GM12878 (cell line): ENCODE data around the gene SPRING1. TPM values are rescaled to one million over a fixed set of nuclear protein-coding genes. Genes with fewer than 3 reads are reported as not detected.

Experiments used
- ATAC-seq: fragments of 200-7000 bp; cut with Tn5 transposase; 3 replicates; pipeline ENCODE4 v1.9.1; 2020; ENCODE audit warnings: mild to moderate bottlenecking, moderate library complexity
- BruUV-seq: library from RNA; stranded (reverse); fragments of 400-500 nt; replicated peaks from 2 replicates; lab custom pipeline; 2021; lab: Mats Ljungman, UMichigan
- CTCF ChIA-PET: fragments of 300-600 bp; sonication (Branson Sonifier 250); formaldehyde crosslinking; extraction: SDS; loops from one replicate; lab custom pipeline; 2021; ENCODE audit warnings: inconsistent platforms; lab: Yijun Ruan, JAX
- POLR2A ChIA-PET: fragments of 350-600 bp; formaldehyde crosslinking; extraction: SDS; loops from one replicate; lab custom pipeline; 2021; ENCODE audit warnings: inconsistent platforms; lab: Charles Lee
- RAD21 ChIA-PET: fragments of 300-600 bp; sonication (Branson Sonifier 250); formaldehyde crosslinking; loops from one replicate; lab custom pipeline; 2023; ENCODE audit warnings: antibody characterized with exemption; ENCODE audit not compliant: unreplicated experiment; lab: Charles Lee
- SMC1A ChIA-PET: fragments of 300-600 bp; sonication (Branson Sonifier 250); formaldehyde crosslinking; loops from one replicate; lab custom pipeline; 2023; ENCODE audit not compliant: unreplicated experiment, uncharacterized antibody; lab: Charles Lee
- DNase-seq: peaks from one replicate; pipeline ENCODE4 v3.0.0-alpha.2; 2011; ENCODE audit warnings: low read depth, low spot score
- FAIRE-seq: peaks from 3 replicates; lab custom pipeline; 2011; peaks lifted over from hg19 to GRCh38; lab: Jason Lieb, UNC
- H2AFZ ChIP-seq: 2 replicates; pipeline ENCODE4 v1.6.0; 2011; ENCODE audit warnings: low read depth, low read length, control low read depth; ENCODE audit not compliant: control insufficient read depth
- H3K27ac ChIP-seq: 2 replicates; pipeline ENCODE4 v1.5.1; 2011; ENCODE audit warnings: control low read depth; ENCODE audit not compliant: control insufficient read depth, insufficient read depth
- H3K27me3 ChIP-seq, 2 experiments: replicated peaks in 1 of 2; 2 replicates each; pipeline versions ENCODE4 v1.6.0 to v1.6.1; 2011; ENCODE audit warnings: low read length in 1 of 2; ENCODE audit not compliant: control insufficient read depth in 2 of 2, insufficient read depth in 2 of 2
- H3K36me3 ChIP-seq, 2 experiments: 2 replicates each; pipeline ENCODE4 v1.5.1; 2011; ENCODE audit warnings: low read length in 1 of 2; ENCODE audit not compliant: control insufficient read depth in 2 of 2, insufficient read depth in 2 of 2
- H3K4me1 ChIP-seq: 2 replicates; pipeline ENCODE4 v1.6.1; 2011; ENCODE audit warnings: mild to moderate bottlenecking, low read length, moderate library complexity, mixed read lengths; ENCODE audit not compliant: control insufficient read depth, insufficient read depth
- H3K4me2 ChIP-seq: 2 replicates; pipeline ENCODE4 v1.6.0; 2011; ENCODE audit warnings: control low read depth; ENCODE audit not compliant: control insufficient read depth, insufficient read depth
- H3K4me3 ChIP-seq: fragments of 200-600 bp; sonication (generic); 2 replicates; pipeline ENCODE4 v1.5.1; 2016
- H3K79me2 ChIP-seq: 2 replicates; pipeline ENCODE4 v1.6.0; 2011; ENCODE audit warnings: low read length; ENCODE audit not compliant: control insufficient read depth, insufficient read depth
- H3K9ac ChIP-seq: 2 replicates; pipeline ENCODE4 v1.8.0; 2011; ENCODE audit warnings: low read length, control low read depth, mixed read lengths; ENCODE audit not compliant: control insufficient read depth, insufficient read depth
- H3K9me3 ChIP-seq: replicated peaks from 3 replicates; pipeline ENCODE4 v1.5.1; 2011; ENCODE audit warnings: mild to moderate bottlenecking, low read length; ENCODE audit not compliant: control insufficient read depth, insufficient read depth
- H4K20me1 ChIP-seq: 2 replicates; pipeline ENCODE4 v1.6.0; 2011; ENCODE audit not compliant: control insufficient read depth, insufficient read depth
- BCL3 ChIP-seq: IDR thresholded peaks from 2 replicates; pipeline ENCODE4 v1.6.1; 2011; ENCODE audit warnings: borderline replicate concordance, low read depth, mild to moderate bottlenecking, moderate library complexity, low read length; ENCODE audit not compliant: insufficient read depth, poor library complexity, severe bottlenecking
- BCLAF1 ChIP-seq: fragments of 450-650 bp; IDR thresholded peaks from 2 replicates; pipeline ENCODE4 v1.6.1; 2017; ENCODE audit warnings: antibody characterized with exemption, mild to moderate bottlenecking, moderate library complexity
- ELK1 ChIP-seq: IDR thresholded peaks from 2 replicates; pipeline ENCODE4 v1.6.1; 2012; ENCODE audit warnings: low read depth, low read length, improper control_type of control experiment
- EP300 ChIP-seq, 2 experiments: fragments of 150-350 bp in 1 of 2; IDR thresholded peaks; 2 replicates each; pipeline ENCODE4 v1.6.1; 2011 to 2012; ENCODE audit warnings: low read depth in 2 of 2, low read length in 2 of 2, borderline replicate concordance in 1 of 2, improper control_type of control experiment in 1 of 2, inconsistent platforms in 1 of 2; ENCODE audit not compliant: control insufficient read depth in 1 of 2
- FOXK2 ChIP-seq: fragments of 450-650 bp; IDR thresholded peaks from 2 replicates; pipeline ENCODE4 v1.6.1; 2017; ENCODE audit warnings: mild to moderate bottlenecking, moderate library complexity
- GABPA ChIP-seq: IDR thresholded peaks from 2 replicates; pipeline ENCODE4 v1.6.1; 2014; ENCODE audit warnings: antibody characterized with exemption, low read depth, mild to moderate bottlenecking, inconsistent platforms
- HDGF ChIP-seq: fragments of 450-650 bp; IDR thresholded peaks from 2 replicates; pipeline ENCODE4 v1.6.1; 2016; ENCODE audit warnings: antibody characterized with exemption
- LARP7 ChIP-seq: fragments of 450-650 bp; IDR thresholded peaks from 2 replicates; pipeline ENCODE4 v1.6.1; 2017; ENCODE audit warnings: mild to moderate bottlenecking
- SMARCA5 ChIP-seq: fragments of 450-650 bp; IDR thresholded peaks from 2 replicates; pipeline ENCODE4 v1.6.1; 2017; ENCODE audit warnings: mild to moderate bottlenecking
- SP1 ChIP-seq: IDR thresholded peaks from one replicate; pipeline ENCODE4 v1.6.1; 2011; ENCODE audit warnings: low read depth, low read length
- SREBF1 ChIP-seq: IDR thresholded peaks from 2 replicates; pipeline ENCODE4 v1.6.1; 2012; ENCODE audit warnings: mild to moderate bottlenecking, low read length
- ZNF687 ChIP-seq: fragments of 450-650 bp; IDR thresholded peaks from 2 replicates; pipeline ENCODE4 v1.6.1; 2017; ENCODE audit warnings: mild to moderate bottlenecking, moderate library complexity
- WGBS: methylation state at CpG from one replicate; pipeline ENCODE4 v1.1.6; 2016; ENCODE audit warnings: low lambda C conversion rate; ENCODE audit not compliant: insufficient replicate concordance, insufficient coverage; ENCODE audit errors: missing lambda C conversion rate; 5-methylcytosine and 5-hydroxymethylcytosine counted together
- in situ Hi-C: fragments of 300-500 bp; cut with MboI; formaldehyde crosslinking; loops from 9 replicates; pipeline ENCODE4 v1.14.3; 2018; ENCODE audit warnings: mixed read lengths
- intact Hi-C: fragments of 100-400 bp; cut with micrococcal nuclease; formaldehyde crosslinking; loops from one replicate; pipeline ENCODE4 v1.14.2; 2022; ENCODE audit not compliant: unreplicated experiment
- polyA plus RNA-seq, 11 experiments: library from polyadenylated mRNA; depleted of rRNA in 4 of 11; unstranded in 6 of 11; stranded (reverse) in 5 of 11; fragments of >200 nt; fragmentation: Nextera tagmentation in 4 of 11; fragmentation: Illumina TruSeq in 1 of 11; extraction: Ambion mirVana in 4 of 11; extraction: Trizol in 1 of 11; gene quantifications; 1 replicate in 1 of 11; 2 replicates in 10 of 11; pipeline versions ENCODE4 v1.2.1 to v1.2.3, GENCODE V29; 2011 to 2016; ENCODE audit warnings: inconsistent platforms in 2 of 11, missing spikeins in 2 of 11, low read depth in 1 of 11
- total RNA-seq, 4 experiments: library from RNA; depleted of rRNA in 3 of 4; stranded (reverse); fragments of >200 nt in 3 of 4; fragmentation: Illumina TruSeq in 1 of 4; extraction: Trizol in 1 of 4; gene quantifications; 2 replicates each; pipeline versions ENCODE4 v1.2.1 to v1.2.3, GENCODE V29; 2013 to 2021

The SPRING1 gene
- total and polyA plus RNA-seq, 10 of the 15 experiments (the other 5 are each of a cell fraction or from before 2014, with no cell fraction given), result 2.5 to 25.7 (median 14.3) TPM

- no peak for ATAC-seq
- RAD21 ChIA-PET, result no interaction called here
- Histone ChIP-seq H3K9me3 (no peaks in the 10 kb centered on the region), H4K20me1 (no peaks in the 10 kb centered on the region), H3K27ac (no peak overlapping the region), H3K4me2 (no peak overlapping the region), H3K4me3 (no peak overlapping the region), H3K9ac (no peak overlapping the region), H3K79me2 (no peaks in the 10 kb centered on the region), H2AFZ (no peak overlapping the region), H3K36me3 (no peaks in the 10 kb centered on the region; a peak in 3 of 4 replicates), H3K27me3 (no peaks in the 10 kb centered on the region), H3K4me1 (no peaks in the 10 kb centered on the region)
- CTCF ChIA-PET, result no interaction called here
- intact Hi-C loops, result no loop called here
- no peak for FAIRE-seq
- BruUV-seq, result no TSS peak
- WGBS, result 88% methylated on average over 3 of the region's 3 CpGs
- POLR2A ChIA-PET, result no interaction called here
- SMC1A ChIA-PET, result no interaction called here
- in situ Hi-C loops, result no loop called here
- DNase-seq, result no peak
- TF ChIP-seq FOXK2 (no peak), SREBF1 (no peak), ZNF687 (no peak), BCL3 (no peak), SP1 (no peak), SMARCA5 (no peak), LARP7 (no peak), ELK1 (no peak), BCLAF1 (no peak), EP300 (IDR thresholded peaks at IDR 0.05; ENCODE audit: borderline replicate concordance in 1 of 2, control insufficient read depth in 1 of 2, low read depth in 2 of 2, low read length in 2 of 2) (no peak), HDGF (no peak), GABPA (no peak)
Observed at GRCh38 chr12:116766746-116767145, 28.9 kb upstream of the SPRING1 start.
